Lower leg skin (tissue), 4 donors: ENCODE data around the gene HECA. TPM values are rescaled to one million over a fixed set of nuclear protein-coding genes. Genes with fewer than 3 reads are reported as not detected.

Experiments used
- DNase-seq, 2 donors: peaks; one replicate each; pipeline ENCODE4 v3.0.0-alpha.2; 2019; ENCODE audit warnings: low spot score in 2 of 2
- H3K4me3 ChIP-seq: fragments of 200-600 bp; sonication (generic); 2 replicates; pipeline ENCODE4 v1.5.1; 2017; ENCODE audit warnings: mild to moderate bottlenecking, low read depth; ENCODE audit not compliant: poor library complexity, severe bottlenecking
- CTCF ChIP-seq, 3 donors: fragments of 450-650 bp; IDR thresholded peaks; one replicate each; pipeline ENCODE4 v1.5.1; 2016; ENCODE audit warnings: antibody characterized with exemption in 3 of 3, mild to moderate bottlenecking in 3 of 3, moderate library complexity in 2 of 3
- POLR2A ChIP-seq, 2 donors: fragments of 450-650 bp; IDR thresholded peaks; one replicate each; pipeline ENCODE4 v1.6.1; 2016 to 2017; ENCODE audit warnings: antibody characterized with exemption in 2 of 2, mild to moderate bottlenecking in 1 of 2, moderate library complexity in 1 of 2
- WGBS, 2 donors: methylation state at CpG; one replicate each; pipeline ENCODE4 v1.1.5; 2018; 5-methylcytosine and 5-hydroxymethylcytosine counted together
- intact Hi-C: fragments of 100-400 bp; cut with DNase I; formaldehyde crosslinking; loops from one replicate; pipeline ENCODE4 v1.15.0; 2023; ENCODE audit warnings: low total_unique reads
- total RNA-seq, 4 donors: library from RNA; depleted of rRNA; stranded (reverse); fragments of >200 nt; gene quantifications; one replicate each; pipeline ENCODE4 v1.1.0, GENCODE V29; 2016

The HECA gene
- total RNA-seq, 4 donors from 2014 or later: 80.3 to 99.5 (median 86.5) TPM

GRCh38 chr6:139159016-139159415 is 24.1 kb downstream of the HECA start:
- no peak for DNase-seq
- 92 to 94% methylated on average over 4 of the region's 4 CpGs for WGBS, 2 donors
- H3K4me3 ChIP-seq: no peak overlapping the region
- TF ChIP-seq POLR2A (IDR thresholded peaks at IDR 0.05) (no peak), CTCF (IDR thresholded peaks at IDR 0.05) (no peak)
- intact Hi-C loops: no loop called here

- H3K4me3 ChIP-seq: no peak overlapping the region
- DNase-seq: no peak
- TF ChIP-seq CTCF (IDR thresholded peaks at IDR 0.05) (no peak), POLR2A (IDR thresholded peaks at IDR 0.05) (no peak)
- intact Hi-C loops: no loop called here
- WGBS, 2 donors: 29 to 48% methylated on average over 1 of the region's 1 CpG
These were observed 26.3 kb downstream of the HECA start for GRCh38 chr6:139161169-139161568.

- 59 to 66% methylated on average over 3 of the region's 3 CpGs for WGBS, 2 donors
- no peak for DNase-seq
- H3K4me3 ChIP-seq: no peak overlapping the region
- TF ChIP-seq POLR2A (IDR thresholded peaks at IDR 0.05): no peak
- TF ChIP-seq CTCF (IDR thresholded peaks at IDR 0.05): no peak
- intact Hi-C loops: no loop called here
These were observed 27.0 kb downstream of the HECA start for GRCh38 chr6:139161817-139162284.

- no peak overlapping the region for H3K4me3 ChIP-seq
- no peak for TF ChIP-seq POLR2A (IDR thresholded peaks at IDR 0.05)
- TF ChIP-seq CTCF (IDR thresholded peaks at IDR 0.05): no peak
- WGBS, 2 donors: 55 to 64% methylated on average over 3 of the region's 3 CpGs
- DNase-seq: no peak
- intact Hi-C loops: no loop called here
These were observed 29.1 kb downstream of the HECA start for GRCh38 chr6:139164001-139164400.

GRCh38 chr6:139165324-139165723 is 30.4 kb downstream of the HECA start:
- intact Hi-C loops: no loop called here
- no peak for DNase-seq
- no peak for TF ChIP-seq POLR2A (IDR thresholded peaks at IDR 0.05)
- TF ChIP-seq CTCF (IDR thresholded peaks at IDR 0.05): no peak
- H3K4me3 ChIP-seq: no peak overlapping the region
- 83 to 85% methylated on average over 2 of the region's 2 CpGs for WGBS, 2 donors

GRCh38 chr6:139166238-139166955 is 31.5 kb downstream of the HECA start:
- 95 to 97% methylated on average over 35 of the region's 35 CpGs for WGBS, 2 donors
- TF ChIP-seq CTCF (IDR thresholded peaks at IDR 0.05): no peak
- no peak for TF ChIP-seq POLR2A (IDR thresholded peaks at IDR 0.05)
- intact Hi-C loops: no loop called here
- no peak for DNase-seq
- no peak overlapping the region for H3K4me3 ChIP-seq
